ENCODE measurements around the gene RIOK1. TPM values are rescaled to one million over a fixed set of nuclear protein-coding genes. Genes with fewer than 3 reads are reported as not detected.

The RIOK1 gene
- total and polyA plus RNA-seq, 2 of the 13 experiments (the other 11 are each of a cell fraction or from before 2014, with no cell fraction given) = 9.4 to 37.8 TPM

- TF ChIP-seq GMEB1 (CRISPR knock-in tag; IDR thresholded peaks at IDR 0.05; ENCODE audit: borderline replicate concordance) = no peak
- peak; percentile 84; the same call in 1 of the 2 replicates for TF ChIP-seq ZFP36L1 (CRISPR knock-in tag; IDR thresholded peaks at IDR 0.05)
- TF ChIP-seq, protein P1, sequence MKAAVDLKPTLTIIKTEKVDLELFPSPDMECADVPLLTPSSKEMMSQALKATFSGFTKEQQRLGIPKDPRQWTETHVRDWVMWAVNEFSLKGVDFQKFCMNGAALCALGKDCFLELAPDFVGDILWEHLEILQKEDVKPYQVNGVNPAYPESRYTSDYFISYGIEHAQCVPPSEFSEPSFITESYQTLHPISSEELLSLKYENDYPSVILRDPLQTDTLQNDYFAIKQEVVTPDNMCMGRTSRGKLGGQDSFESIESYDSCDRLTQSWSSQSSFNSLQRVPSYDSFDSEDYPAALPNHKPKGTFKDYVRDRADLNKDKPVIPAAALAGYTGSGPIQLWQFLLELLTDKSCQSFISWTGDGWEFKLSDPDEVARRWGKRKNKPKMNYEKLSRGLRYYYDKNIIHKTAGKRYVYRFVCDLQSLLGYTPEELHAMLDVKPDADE (CRISPR knock-in tag; IDR thresholded peaks at IDR 0.05) = no peak
- TF ChIP-seq SKI (IDR thresholded peaks at IDR 0.05; ENCODE audit: partially characterized antibody) = peak; percentile 46
- no peak for TF ChIP-seq ZNF3 (CRISPR knock-in tag; IDR thresholded peaks at IDR 0.05)
- no peak for TF ChIP-seq ZMYM3 (CRISPR knock-in tag; IDR thresholded peaks at IDR 0.05)
- TF ChIP-seq, protein P2, sequence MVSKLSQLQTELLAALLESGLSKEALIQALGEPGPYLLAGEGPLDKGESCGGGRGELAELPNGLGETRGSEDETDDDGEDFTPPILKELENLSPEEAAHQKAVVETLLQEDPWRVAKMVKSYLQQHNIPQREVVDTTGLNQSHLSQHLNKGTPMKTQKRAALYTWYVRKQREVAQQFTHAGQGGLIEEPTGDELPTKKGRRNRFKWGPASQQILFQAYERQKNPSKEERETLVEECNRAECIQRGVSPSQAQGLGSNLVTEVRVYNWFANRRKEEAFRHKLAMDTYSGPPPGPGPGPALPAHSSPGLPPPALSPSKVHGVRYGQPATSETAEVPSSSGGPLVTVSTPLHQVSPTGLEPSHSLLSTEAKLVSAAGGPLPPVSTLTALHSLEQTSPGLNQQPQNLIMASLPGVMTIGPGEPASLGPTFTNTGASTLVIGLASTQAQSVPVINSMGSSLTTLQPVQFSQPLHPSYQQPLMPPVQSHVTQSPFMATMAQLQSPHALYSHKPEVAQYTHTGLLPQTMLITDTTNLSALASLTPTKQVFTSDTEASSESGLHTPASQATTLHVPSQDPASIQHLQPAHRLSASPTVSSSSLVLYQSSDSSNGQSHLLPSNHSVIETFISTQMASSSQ (IDR thresholded peaks at IDR 0.05; ENCODE audit: low read depth) = no peak
- TF ChIP-seq, protein P2 (CRISPR knock-in tag; IDR thresholded peaks at IDR 0.05; ENCODE audit: borderline replicate concordance) = no peak
- TF ChIP-seq GATAD1 (CRISPR knock-in tag; IDR thresholded peaks at IDR 0.05) = peak; percentile 50; the same call in 1 of the 2 replicates
- no peak for TF ChIP-seq ZFP90 (CRISPR knock-in tag; IDR thresholded peaks at IDR 0.05; ENCODE audit: borderline replicate concordance)
- no peak for TF ChIP-seq SUZ12 (IDR thresholded peaks at IDR 0.05; ENCODE audit: low read depth, low read length)
- peak; percentile 89 for TF ChIP-seq PHF21A (CRISPR knock-in tag; IDR thresholded peaks at IDR 0.05)
- peak; percentile 25; the same call in 1 of the 2 replicates for TF ChIP-seq MEF2D (CRISPR knock-in tag; IDR thresholded peaks at IDR 0.05)
- TF ChIP-seq POLR2G (IDR thresholded peaks at IDR 0.05; ENCODE audit: low read depth, low read length) = peak; percentile 84
- TF ChIP-seq RFXANK (CRISPR knock-in tag; IDR thresholded peaks at IDR 0.05) = no peak
- TF ChIP-seq ZNF564 (CRISPR knock-in tag; IDR thresholded peaks at IDR 0.05) = no peak
- no peak for TF ChIP-seq ZNF383 (CRISPR knock-in tag; IDR thresholded peaks at IDR 0.05; ENCODE audit: borderline replicate concordance)
- no peak for TF ChIP-seq ZNF552 (CRISPR knock-in tag; IDR thresholded peaks at IDR 0.05; ENCODE audit: borderline replicate concordance)
- TF ChIP-seq PCBP2 (optimal IDR thresholded peaks at IDR 0.05; ENCODE audit: low read depth, low read length, poor library complexity, severe bottlenecking) = no peak
- TF ChIP-seq NFIB (CRISPR knock-in tag; IDR thresholded peaks at IDR 0.05; ENCODE audit: borderline replicate concordance) = no peak
- TF ChIP-seq KDM5B (CRISPR knock-in tag; IDR thresholded peaks at IDR 0.05; ENCODE audit: borderline replicate concordance) = no peak
- no peak for TF ChIP-seq KLF9 (CRISPR knock-in tag; IDR thresholded peaks at IDR 0.05; ENCODE audit: low read depth)
- no peak for TF ChIP-seq HMGA1 (CRISPR knock-in tag; conservative IDR thresholded peaks at IDR 0.05)
Observed at GRCh38 chr6:7426447-7427169, 37.0 kb downstream of the RIOK1 start (continued).

All from HepG2 (cell line).